SU-DHL-6 (cell line): ENCODE data around the gene AAR2.

ENCODE experiments used
- H2AFZ ChIP-seq: fragments of 200-600 bp; sonication (generic); 2 replicates; pipeline ENCODE4 v1.6.1; 2014; ENCODE audit warnings: low read depth, mild to moderate bottlenecking, moderate library complexity, mixed read lengths, antibody characterized with exemption, low read length; ENCODE audit not compliant: severe bottlenecking
- H3F3A ChIP-seq: fragments of 200-600 bp; shearing (Covaris generic); 2 replicates; pipeline ENCODE4 v1.6.0; 2016; ENCODE audit warnings: antibody characterized with exemption, mild to moderate bottlenecking; ENCODE audit not compliant: insufficient read depth
- H3K27ac ChIP-seq: fragments of 200-600 bp; sonication (generic); 2 replicates; pipeline ENCODE4 v1.5.1; 2016; ENCODE audit warnings: low read depth, mild to moderate bottlenecking, low read length, moderate library complexity, mixed read lengths
- H3K27me3 ChIP-seq: fragments of 200-600 bp; sonication (generic), shearing (Covaris generic); 2 replicates; pipeline ENCODE4 v1.6.0; 2014; ENCODE audit warnings: mild to moderate bottlenecking, low read length
- H3K36me3 ChIP-seq: fragments of 200-600 bp; sonication (generic); 2 replicates; pipeline ENCODE4 v1.6.1; 2014; ENCODE audit warnings: mild to moderate bottlenecking, low read length, mixed read lengths
- H3K4me2 ChIP-seq: fragments of 300-600, 200-600 bp; shearing (Covaris generic), sonication (generic); 2 replicates; pipeline ENCODE4 v1.6.0; 2014; ENCODE audit warnings: low read length, low read depth, mild to moderate bottlenecking; ENCODE audit not compliant: poor library complexity, severe bottlenecking
- H3K4me3 ChIP-seq: fragments of 200-600 bp; sonication (generic); 2 replicates; pipeline ENCODE4 v1.5.1; 2014; ENCODE audit warnings: antibody characterized with exemption, low read length, mild to moderate bottlenecking, mixed read lengths; ENCODE audit not compliant: insufficient read depth, poor library complexity, severe bottlenecking
- H3K79me2 ChIP-seq: fragments of 200-600 bp; sonication (generic); 2 replicates; pipeline ENCODE4 v1.6.1; 2014; ENCODE audit warnings: mild to moderate bottlenecking, low read length, moderate library complexity; ENCODE audit not compliant: insufficient read depth
- H3K9ac ChIP-seq: fragments of 200-600 bp; sonication (generic); 2 replicates; pipeline ENCODE4 v1.7.0; 2014; ENCODE audit warnings: mild to moderate bottlenecking, low read length
- H3K9me2 ChIP-seq: fragments of 200-600 bp; sonication (generic); replicated peaks from 2 replicates; pipeline ENCODE4 v1.6.1; 2014; ENCODE audit warnings: low read length; ENCODE audit not compliant: insufficient read depth
- H3K9me3 ChIP-seq: fragments of 200-600 bp; sonication (generic); 2 replicates; pipeline ENCODE4 v1.6.1; 2014; ENCODE audit warnings: low read length, mixed read lengths; ENCODE audit not compliant: insufficient read depth
- H4K20me1 ChIP-seq: fragments of 200-600 bp; sonication (generic); 2 replicates; pipeline ENCODE4 v1.6.1; 2014; ENCODE audit warnings: low read depth, mild to moderate bottlenecking, antibody characterized with exemption, low read length, moderate library complexity, mixed read lengths
- CTCF ChIP-seq: fragments of 200-600 bp; sonication (generic); IDR thresholded peaks from one replicate; pipeline ENCODE4 v1.5.1; 2017; ENCODE audit warnings: antibody characterized with exemption, mild to moderate bottlenecking, low read length, moderate library complexity; ENCODE audit not compliant: insufficient read depth, poor library complexity, severe bottlenecking
- EZH2phosphoT487 ChIP-seq: fragments of 200-600 bp; sonication (generic), shearing (Covaris generic); conservative IDR thresholded peaks from 2 replicates; pipeline ENCODE4 v1.6.1; 2018; ENCODE audit warnings: mild to moderate bottlenecking, antibody characterized with exemption, low read length, moderate library complexity, mixed read lengths

The AAR2 gene

GRCh38 chr20:36238153-36238552, 1.9 kb downstream of the AAR2 start:
- TF ChIP-seq CTCF (no peak), EZH2phosphoT487 (no peak)
- Histone ChIP-seq H3K27me3 (no peaks in the 10 kb centered on the region), H2AFZ (no peak overlapping the region), H3K9me3 (no peaks in the 10 kb centered on the region), H3K4me2 (no peak overlapping the region), H3F3A (no peaks in the 10 kb centered on the region), H3K27ac (no peak overlapping the region), H3K36me3 (peaks cover 3% of the 10 kb centered on the region; the same call in 1 of the 2 replicates), H3K79me2 (peaks cover 44% of the 10 kb centered on the region), H3K4me3 (no peak overlapping the region), H3K9me2 (no peaks in the 10 kb centered on the region), H4K20me1 (no peaks in the 10 kb centered on the region; the same call in 1 of the 2 replicates), H3K9ac (no peak overlapping the region)

GRCh38 chr20:36238760-36239159, 2.5 kb downstream of the AAR2 start:
- Histone ChIP-seq H3K27ac (no peak overlapping the region), H3K4me3 (no peak overlapping the region), H3K36me3 (peaks cover 4% of the 10 kb centered on the region; the same call in 1 of the 2 replicates), H3K4me2 (no peak overlapping the region), H3K9ac (no peak overlapping the region), H3K9me2 (no peaks in the 10 kb centered on the region), H4K20me1 (no peaks in the 10 kb centered on the region; the same call in 1 of the 2 replicates), H2AFZ (no peak overlapping the region), H3K9me3 (no peaks in the 10 kb centered on the region), H3K79me2 (peaks cover 49% of the 10 kb centered on the region), H3K27me3 (no peaks in the 10 kb centered on the region), H3F3A (no peaks in the 10 kb centered on the region)
- TF ChIP-seq EZH2phosphoT487 (no peak), CTCF (no peak)

GRCh38 chr20:36240076-36240475, 3.8 kb downstream of the AAR2 start:
- no peaks in the 10 kb centered on the region for H3K27me3 ChIP-seq
- TF ChIP-seq CTCF, result no peak
- TF ChIP-seq EZH2phosphoT487, result no peak
- no peaks in the 10 kb centered on the region for H3K9me3 ChIP-seq
- H3K79me2 ChIP-seq, result peaks cover 49% of the 10 kb centered on the region
- H3K4me2 ChIP-seq, result no peak overlapping the region
- no peaks in the 10 kb centered on the region; the same call in 1 of the 2 replicates for H4K20me1 ChIP-seq
- H3F3A ChIP-seq, result no peaks in the 10 kb centered on the region
- H3K4me3 ChIP-seq, result no peak overlapping the region
- H3K36me3 ChIP-seq, result peaks cover 4% of the 10 kb centered on the region; the same call in 1 of the 2 replicates
- no peak overlapping the region for H2AFZ ChIP-seq
- no peak overlapping the region for H3K9ac ChIP-seq
- H3K9me2 ChIP-seq, result no peaks in the 10 kb centered on the region
- H3K27ac ChIP-seq, result no peak overlapping the region

- no peak overlapping the region for H2AFZ ChIP-seq
- peaks cover 44% of the 10 kb centered on the region for H3K79me2 ChIP-seq
- no peak overlapping the region for H3K4me3 ChIP-seq
- no peaks in the 10 kb centered on the region for H3K27me3 ChIP-seq
- peaks cover 4% of the 10 kb centered on the region; the same call in 1 of the 2 replicates for H3K36me3 ChIP-seq
- H3F3A ChIP-seq, result no peaks in the 10 kb centered on the region
- no peak overlapping the region for H3K4me2 ChIP-seq
- no peaks in the 10 kb centered on the region for H3K9me2 ChIP-seq
- no peaks in the 10 kb centered on the region; the same call in 1 of the 2 replicates for H4K20me1 ChIP-seq
- H3K9ac ChIP-seq, result no peak overlapping the region
- no peaks in the 10 kb centered on the region for H3K9me3 ChIP-seq
- H3K27ac ChIP-seq, result no peak overlapping the region
- no peak for TF ChIP-seq EZH2phosphoT487
- no peak for TF ChIP-seq CTCF
Measured at GRCh38 chr20:36241678-36242077, 5.4 kb downstream of the AAR2 start.
